ENCODE data around the gene RFPL1.

DNA sequence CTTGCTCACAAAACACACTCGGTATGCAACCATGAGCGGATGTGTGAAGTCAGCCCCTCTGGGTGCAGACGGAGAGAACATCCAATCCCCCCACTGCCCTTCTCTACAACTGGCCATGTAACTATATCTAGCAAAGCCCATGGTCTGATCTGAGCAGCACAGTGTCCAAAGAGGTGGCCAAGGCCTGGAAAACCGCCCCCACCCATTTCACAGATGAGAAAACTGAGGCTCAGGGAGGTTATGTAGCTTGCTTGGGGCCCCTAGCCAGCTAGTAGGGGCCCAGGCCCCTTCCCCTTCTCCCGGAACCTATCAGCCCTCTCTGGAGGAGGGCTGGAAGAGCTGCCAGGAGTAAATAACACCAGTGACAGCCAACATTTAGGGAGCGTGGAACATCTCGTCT lies 26.2 kb downstream of the RFPL1 start:
- TF ChIP-seq NFIC (IDR thresholded peaks at IDR 0.05; ENCODE audit: low read length) (no peak), HNF4A (CRISPR knock-in tag; IDR thresholded peaks at IDR 0.05) (no peak), ELF4 (CRISPR knock-in tag; IDR thresholded peaks at IDR 0.05; ENCODE audit: borderline replicate concordance) (no peak), ZNF570 (CRISPR knock-in tag; IDR thresholded peaks at IDR 0.05; ENCODE audit: borderline replicate concordance) (no peak), EP300 (IDR thresholded peaks at IDR 0.05; ENCODE audit: low read depth in 2 of 2, low read length in 2 of 2) (no peak), EP300 (CRISPR knock-in tag; IDR thresholded peaks at IDR 0.05; ENCODE audit: borderline replicate concordance) (no peak), ZNF451 (CRISPR knock-in tag; IDR thresholded peaks at IDR 0.05) (no peak), CREB1 (IDR thresholded peaks at IDR 0.05) (no peak), CREB1 (CRISPR knock-in tag; IDR thresholded peaks at IDR 0.05) (no peak), IKZF1 (IDR thresholded peaks at IDR 0.05) (no peak), PCBP2 (optimal IDR thresholded peaks at IDR 0.05; ENCODE audit: low read depth, low read length, poor library complexity, severe bottlenecking) (no peak)
- TF ChIP-seq, protein P1, sequence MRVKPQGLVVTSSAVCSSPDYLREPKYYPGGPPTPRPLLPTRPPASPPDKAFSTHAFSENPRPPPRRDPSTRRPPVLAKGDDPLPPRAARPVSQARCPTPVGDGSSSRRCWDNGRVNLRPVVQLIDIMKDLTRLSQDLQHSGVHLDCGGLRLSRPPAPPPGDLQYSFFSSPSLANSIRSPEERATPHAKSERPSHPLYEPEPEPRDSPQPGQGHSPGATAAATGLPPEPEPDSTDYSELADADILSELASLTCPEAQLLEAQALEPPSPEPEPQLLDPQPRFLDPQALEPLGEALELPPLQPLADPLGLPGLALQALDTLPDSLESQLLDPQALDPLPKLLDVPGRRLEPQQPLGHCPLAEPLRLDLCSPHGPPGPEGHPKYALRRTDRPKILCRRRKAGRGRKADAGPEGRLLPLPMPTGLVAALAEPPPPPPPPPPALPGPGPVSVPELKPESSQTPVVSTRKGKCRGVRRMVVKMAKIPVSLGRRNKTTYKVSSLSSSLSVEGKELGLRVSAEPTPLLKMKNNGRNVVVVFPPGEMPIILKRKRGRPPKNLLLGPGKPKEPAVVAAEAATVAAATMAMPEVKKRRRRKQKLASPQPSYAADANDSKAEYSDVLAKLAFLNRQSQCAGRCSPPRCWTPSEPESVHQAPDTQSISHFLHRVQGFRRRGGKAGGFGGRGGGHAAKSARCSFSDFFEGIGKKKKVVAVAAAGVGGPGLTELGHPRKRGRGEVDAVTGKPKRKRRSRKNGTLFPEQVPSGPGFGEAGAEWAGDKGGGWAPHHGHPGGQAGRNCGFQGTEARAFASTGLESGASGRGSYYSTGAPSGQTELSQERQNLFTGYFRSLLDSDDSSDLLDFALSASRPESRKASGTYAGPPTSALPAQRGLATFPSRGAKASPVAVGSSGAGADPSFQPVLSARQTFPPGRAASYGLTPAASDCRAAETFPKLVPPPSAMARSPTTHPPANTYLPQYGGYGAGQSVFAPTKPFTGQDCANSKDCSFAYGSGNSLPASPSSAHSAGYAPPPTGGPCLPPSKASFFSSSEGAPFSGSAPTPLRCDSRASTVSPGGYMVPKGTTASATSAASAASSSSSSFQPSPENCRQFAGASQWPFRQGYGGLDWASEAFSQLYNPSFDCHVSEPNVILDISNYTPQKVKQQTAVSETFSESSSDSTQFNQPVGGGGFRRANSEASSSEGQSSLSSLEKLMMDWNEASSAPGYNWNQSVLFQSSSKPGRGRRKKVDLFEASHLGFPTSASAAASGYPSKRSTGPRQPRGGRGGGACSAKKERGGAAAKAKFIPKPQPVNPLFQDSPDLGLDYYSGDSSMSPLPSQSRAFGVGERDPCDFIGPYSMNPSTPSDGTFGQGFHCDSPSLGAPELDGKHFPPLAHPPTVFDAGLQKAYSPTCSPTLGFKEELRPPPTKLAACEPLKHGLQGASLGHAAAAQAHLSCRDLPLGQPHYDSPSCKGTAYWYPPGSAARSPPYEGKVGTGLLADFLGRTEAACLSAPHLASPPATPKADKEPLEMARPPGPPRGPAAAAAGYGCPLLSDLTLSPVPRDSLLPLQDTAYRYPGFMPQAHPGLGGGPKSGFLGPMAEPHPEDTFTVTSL (CRISPR knock-in tag; IDR thresholded peaks at IDR 0.05; ENCODE audit: borderline replicate concordance): no peak
- TF ChIP-seq, protein P2, sequence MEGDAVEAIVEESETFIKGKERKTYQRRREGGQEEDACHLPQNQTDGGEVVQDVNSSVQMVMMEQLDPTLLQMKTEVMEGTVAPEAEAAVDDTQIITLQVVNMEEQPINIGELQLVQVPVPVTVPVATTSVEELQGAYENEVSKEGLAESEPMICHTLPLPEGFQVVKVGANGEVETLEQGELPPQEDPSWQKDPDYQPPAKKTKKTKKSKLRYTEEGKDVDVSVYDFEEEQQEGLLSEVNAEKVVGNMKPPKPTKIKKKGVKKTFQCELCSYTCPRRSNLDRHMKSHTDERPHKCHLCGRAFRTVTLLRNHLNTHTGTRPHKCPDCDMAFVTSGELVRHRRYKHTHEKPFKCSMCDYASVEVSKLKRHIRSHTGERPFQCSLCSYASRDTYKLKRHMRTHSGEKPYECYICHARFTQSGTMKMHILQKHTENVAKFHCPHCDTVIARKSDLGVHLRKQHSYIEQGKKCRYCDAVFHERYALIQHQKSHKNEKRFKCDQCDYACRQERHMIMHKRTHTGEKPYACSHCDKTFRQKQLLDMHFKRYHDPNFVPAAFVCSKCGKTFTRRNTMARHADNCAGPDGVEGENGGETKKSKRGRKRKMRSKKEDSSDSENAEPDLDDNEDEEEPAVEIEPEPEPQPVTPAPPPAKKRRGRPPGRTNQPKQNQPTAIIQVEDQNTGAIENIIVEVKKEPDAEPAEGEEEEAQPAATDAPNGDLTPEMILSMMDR (CRISPR knock-in tag; IDR thresholded peaks at IDR 0.05): no peak
- TF ChIP-seq, protein P3, sequence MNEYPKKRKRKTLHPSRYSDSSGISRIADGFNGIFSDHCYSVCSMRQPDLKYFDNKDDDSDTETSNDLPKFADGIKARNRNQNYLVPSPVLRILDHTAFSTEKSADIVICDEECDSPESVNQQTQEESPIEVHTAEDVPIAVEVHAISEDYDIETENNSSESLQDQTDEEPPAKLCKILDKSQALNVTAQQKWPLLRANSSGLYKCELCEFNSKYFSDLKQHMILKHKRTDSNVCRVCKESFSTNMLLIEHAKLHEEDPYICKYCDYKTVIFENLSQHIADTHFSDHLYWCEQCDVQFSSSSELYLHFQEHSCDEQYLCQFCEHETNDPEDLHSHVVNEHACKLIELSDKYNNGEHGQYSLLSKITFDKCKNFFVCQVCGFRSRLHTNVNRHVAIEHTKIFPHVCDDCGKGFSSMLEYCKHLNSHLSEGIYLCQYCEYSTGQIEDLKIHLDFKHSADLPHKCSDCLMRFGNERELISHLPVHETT (CRISPR knock-in tag; conservative IDR thresholded peaks at IDR 0.05): no peak
- TF ChIP-seq, protein P4, sequence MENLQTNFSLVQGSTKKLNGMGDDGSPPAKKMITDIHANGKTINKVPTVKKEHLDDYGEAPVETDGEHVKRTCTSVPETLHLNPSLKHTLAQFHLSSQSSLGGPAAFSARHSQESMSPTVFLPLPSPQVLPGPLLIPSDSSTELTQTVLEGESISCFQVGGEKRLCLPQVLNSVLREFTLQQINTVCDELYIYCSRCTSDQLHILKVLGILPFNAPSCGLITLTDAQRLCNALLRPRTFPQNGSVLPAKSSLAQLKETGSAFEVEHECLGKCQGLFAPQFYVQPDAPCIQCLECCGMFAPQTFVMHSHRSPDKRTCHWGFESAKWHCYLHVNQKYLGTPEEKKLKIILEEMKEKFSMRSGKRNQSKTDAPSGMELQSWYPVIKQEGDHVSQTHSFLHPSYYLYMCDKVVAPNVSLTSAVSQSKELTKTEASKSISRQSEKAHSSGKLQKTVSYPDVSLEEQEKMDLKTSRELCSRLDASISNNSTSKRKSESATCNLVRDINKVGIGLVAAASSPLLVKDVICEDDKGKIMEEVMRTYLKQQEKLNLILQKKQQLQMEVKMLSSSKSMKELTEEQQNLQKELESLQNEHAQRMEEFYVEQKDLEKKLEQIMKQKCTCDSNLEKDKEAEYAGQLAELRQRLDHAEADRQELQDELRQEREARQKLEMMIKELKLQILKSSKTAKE (CRISPR knock-in tag; IDR thresholded peaks at IDR 0.05; ENCODE audit: borderline replicate concordance): no peak
